Calu3 (cell line): Measurements from ENCODE around the gene PRKAG2. TPM values are rescaled to one million over a fixed set of nuclear protein-coding genes. Genes with fewer than 3 reads are reported as not detected.

ENCODE experiments used
- BruUV-seq: library from RNA; stranded (reverse); fragments of 400-500 nt; replicated peaks from 2 replicates; lab custom pipeline; 2021; lab: Mats Ljungman, UMichigan
- CTCF ChIA-PET: fragments of 300-600 bp; sonication (Branson Sonifier 250); formaldehyde crosslinking; loops from one replicate; lab custom pipeline; 2022; ENCODE audit warnings: antibody characterized with exemption; lab: Charles Lee
- DNase-seq: peaks from one replicate; pipeline ENCODE4 v3.0.0; 2022
- H3K27ac Mint-ChIP-seq: one replicate; pipeline ENCODE4 v1.8.0; 2022; ENCODE audit warnings: mixed read lengths; ENCODE audit not compliant: unreplicated experiment
- H3K27me3 Mint-ChIP-seq: one replicate; pipeline ENCODE4 v1.8.0; 2022; ENCODE audit warnings: mixed read lengths; ENCODE audit not compliant: unreplicated experiment
- H3K36me3 Mint-ChIP-seq: one replicate; pipeline ENCODE4 v1.8.0; 2022; ENCODE audit warnings: mild to moderate bottlenecking, moderate library complexity, mixed read lengths; ENCODE audit not compliant: insufficient read depth, unreplicated experiment
- H3K4me1 Mint-ChIP-seq: one replicate; pipeline ENCODE4 v1.8.0; 2022; ENCODE audit warnings: mild to moderate bottlenecking, low read depth, mixed read lengths; ENCODE audit not compliant: unreplicated experiment
- H3K4me3 Mint-ChIP-seq: one replicate; pipeline ENCODE4 v1.8.0; 2022; ENCODE audit warnings: mild to moderate bottlenecking, low read depth, moderate library complexity, mixed read lengths; ENCODE audit not compliant: unreplicated experiment
- H3K9me3 Mint-ChIP-seq: one replicate; pipeline ENCODE4 v1.8.0; 2022; ENCODE audit warnings: low read depth, mixed read lengths; ENCODE audit not compliant: unreplicated experiment
- intact Hi-C: fragments of 100-400 bp; cut with micrococcal nuclease; formaldehyde crosslinking; loops from one replicate; pipeline ENCODE4 v1.10.0; 2022; ENCODE audit not compliant: unreplicated experiment
- total RNA-seq: library from RNA; stranded (reverse); gene quantifications from 2 replicates; pipeline ENCODE4 v1.2.3, GENCODE V29; 2022
- TF ChIP-seq, protein P1 (sequence below): fragments of 200-600 bp; IDR thresholded peaks from one replicate; pipeline ENCODE4 v1.8.0; 2022; ENCODE audit warnings: antibody characterized with exemption; ENCODE audit not compliant: unreplicated experiment

The PRKAG2 gene
- total RNA-seq, 1 experiment from 2014 or later = 22.4 TPM

DNA sequence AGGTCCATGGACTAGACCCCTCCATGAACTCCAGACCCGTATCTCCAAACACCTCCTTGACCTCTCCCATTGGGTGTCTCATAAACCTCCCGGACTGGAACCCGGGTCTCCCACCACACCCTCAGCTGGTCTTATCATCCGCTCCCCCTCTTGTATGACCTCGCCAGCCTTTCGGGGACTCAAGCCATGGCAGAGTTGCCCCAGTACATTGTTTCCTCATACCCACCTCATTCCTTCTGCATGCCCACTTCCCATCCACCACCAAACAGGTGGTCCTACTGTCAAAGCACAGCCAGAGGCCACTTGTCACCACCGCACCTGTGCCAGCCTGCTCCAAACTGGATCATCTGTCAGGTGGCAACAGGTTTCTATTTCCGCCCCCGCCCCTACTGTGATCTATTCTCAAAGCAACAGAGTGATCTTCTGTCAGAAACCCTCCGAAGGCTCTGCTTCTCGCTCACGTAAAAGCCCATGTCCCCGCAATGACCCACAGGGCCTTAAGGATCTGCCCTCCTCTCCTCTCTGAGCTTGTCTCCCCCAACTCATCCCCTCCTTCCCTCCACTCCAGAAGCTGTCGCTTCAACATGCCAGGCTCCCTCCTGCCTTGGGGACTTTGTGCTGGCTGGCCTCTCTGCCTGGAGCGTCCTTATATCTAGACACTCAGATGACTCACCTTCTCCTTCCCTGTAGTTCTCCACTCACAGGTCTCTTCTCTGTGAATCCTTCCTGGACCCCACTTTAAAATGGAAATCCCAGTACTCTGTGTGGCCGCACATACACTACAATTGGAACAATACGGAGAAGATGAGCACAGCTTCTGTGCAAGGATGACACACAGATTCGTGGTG, 22.8 kb upstream of the PRKAG2 start:
- intact Hi-C loops = no loop called here
- Mint-ChIP-seq H3K4me3 (no peak overlapping the region), H3K27ac (no peak overlapping the region), H3K36me3 (no peaks in the 10 kb centered on the region), H3K27me3 (peaks cover 98% of the 10 kb centered on the region), H3K9me3 (no peaks in the 10 kb centered on the region), H3K4me1 (no peaks in the 10 kb centered on the region)
- CTCF ChIA-PET = no interaction called here
- no TSS peak for BruUV-seq
- TF ChIP-seq, protein P1, sequence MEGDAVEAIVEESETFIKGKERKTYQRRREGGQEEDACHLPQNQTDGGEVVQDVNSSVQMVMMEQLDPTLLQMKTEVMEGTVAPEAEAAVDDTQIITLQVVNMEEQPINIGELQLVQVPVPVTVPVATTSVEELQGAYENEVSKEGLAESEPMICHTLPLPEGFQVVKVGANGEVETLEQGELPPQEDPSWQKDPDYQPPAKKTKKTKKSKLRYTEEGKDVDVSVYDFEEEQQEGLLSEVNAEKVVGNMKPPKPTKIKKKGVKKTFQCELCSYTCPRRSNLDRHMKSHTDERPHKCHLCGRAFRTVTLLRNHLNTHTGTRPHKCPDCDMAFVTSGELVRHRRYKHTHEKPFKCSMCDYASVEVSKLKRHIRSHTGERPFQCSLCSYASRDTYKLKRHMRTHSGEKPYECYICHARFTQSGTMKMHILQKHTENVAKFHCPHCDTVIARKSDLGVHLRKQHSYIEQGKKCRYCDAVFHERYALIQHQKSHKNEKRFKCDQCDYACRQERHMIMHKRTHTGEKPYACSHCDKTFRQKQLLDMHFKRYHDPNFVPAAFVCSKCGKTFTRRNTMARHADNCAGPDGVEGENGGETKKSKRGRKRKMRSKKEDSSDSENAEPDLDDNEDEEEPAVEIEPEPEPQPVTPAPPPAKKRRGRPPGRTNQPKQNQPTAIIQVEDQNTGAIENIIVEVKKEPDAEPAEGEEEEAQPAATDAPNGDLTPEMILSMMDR = no peak
- DNase-seq = no peak

DNA sequence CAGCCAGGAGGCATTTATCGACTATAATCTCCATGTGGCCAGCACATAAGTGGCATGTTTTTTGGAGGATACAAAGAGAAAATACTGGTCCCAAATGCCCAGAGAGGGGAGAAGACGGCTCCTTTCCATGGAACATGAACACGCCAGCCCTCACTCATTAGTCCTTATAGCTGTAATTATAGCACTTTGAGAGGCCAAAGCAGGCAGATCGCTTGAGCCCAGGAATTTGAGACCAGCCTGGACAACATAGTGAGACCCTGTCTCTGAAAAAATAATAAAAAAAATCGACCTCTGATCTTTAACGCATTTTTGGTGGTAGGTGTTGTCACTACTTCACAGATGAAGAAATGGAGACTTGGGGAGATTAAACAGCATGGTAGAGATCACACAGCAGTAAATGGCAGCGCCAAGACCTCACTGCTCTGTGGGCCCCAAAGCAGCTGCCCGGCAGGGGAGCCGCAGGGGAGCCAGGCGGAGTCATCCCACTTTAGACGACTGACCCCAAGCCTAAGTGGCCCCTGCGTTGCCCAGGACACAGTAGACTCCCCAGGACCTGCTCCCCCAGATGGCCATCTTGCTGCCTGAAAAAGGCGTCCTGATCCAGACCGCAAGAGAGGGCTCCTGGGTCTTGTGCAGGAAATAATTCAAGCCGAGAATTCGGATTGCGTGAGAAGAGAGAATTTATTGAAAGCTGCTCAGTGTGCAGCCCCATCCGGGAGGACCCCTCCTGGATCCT, 21.2 kb upstream of the PRKAG2 start:
- H3K4me1 Mint-ChIP-seq = no peaks in the 10 kb centered on the region
- H3K27ac Mint-ChIP-seq = no peak overlapping the region
- no peak overlapping the region for H3K4me3 Mint-ChIP-seq
- H3K36me3 Mint-ChIP-seq = no peaks in the 10 kb centered on the region
- TF ChIP-seq, protein P1 = no peak
- no peaks in the 10 kb centered on the region for H3K9me3 Mint-ChIP-seq
- no peak for DNase-seq
- CTCF ChIA-PET = interaction anchor here (0.6 to 0.8 kb wide), 3 partner anchors 18 to 249 kb away, joined by 3 to 5 read pairs (median 3); no protein-coding TSS in a partner anchor
- intact Hi-C loops = no loop called here
- peaks cover 98% of the 10 kb centered on the region for H3K27me3 Mint-ChIP-seq
- no TSS peak for BruUV-seq

DNA sequence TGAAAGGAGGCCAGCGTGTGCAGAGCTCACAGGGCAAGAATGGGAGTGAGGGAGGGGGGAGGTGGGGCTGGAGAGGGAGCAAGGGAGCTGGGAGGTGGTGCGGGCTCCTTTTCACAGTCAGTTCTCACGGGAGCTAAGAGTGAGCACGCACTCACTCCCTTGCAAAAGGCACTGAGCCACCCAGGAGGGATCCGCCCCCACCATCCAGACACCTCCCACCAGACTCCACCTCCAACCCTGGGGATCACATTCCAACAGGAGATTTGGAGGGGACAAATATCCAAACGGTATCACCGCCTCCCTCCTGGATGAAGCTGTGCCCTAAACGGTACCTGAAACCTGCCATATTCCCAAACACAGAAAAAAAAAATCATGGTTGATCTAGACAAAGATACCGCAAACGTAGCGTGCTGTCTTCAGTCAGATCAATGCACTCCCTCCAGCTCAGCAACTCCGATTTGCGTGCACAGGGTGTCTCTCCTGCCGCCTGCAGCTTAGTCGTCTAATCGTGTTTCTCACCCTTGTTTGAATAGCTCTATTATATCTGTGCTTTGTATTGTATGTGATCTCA, 20.3 kb upstream of the PRKAG2 start:
- BruUV-seq = no TSS peak
- Mint-ChIP-seq H3K27ac (no peak overlapping the region), H3K36me3 (no peaks in the 10 kb centered on the region), H3K4me1 (no peaks in the 10 kb centered on the region), H3K9me3 (no peaks in the 10 kb centered on the region), H3K27me3 (peaks cover 100% of the 10 kb centered on the region), H3K4me3 (no peak overlapping the region)
- intact Hi-C loops = no loop called here
- no peak for DNase-seq
- TF ChIP-seq, protein P1 = no peak
- CTCF ChIA-PET = interaction anchor here (0.6 to 0.8 kb wide), 2 partner anchors 19 to 43 kb away, joined by 3 read pairs; no protein-coding TSS in a partner anchor

GRCh38 chr7:151896486-151896885, 19.6 kb upstream of the PRKAG2 start:
- no peak overlapping the region for H3K27ac Mint-ChIP-seq
- intact Hi-C loops = no loop called here
- no peaks in the 10 kb centered on the region for H3K36me3 Mint-ChIP-seq
- BruUV-seq = no TSS peak
- CTCF ChIA-PET = no interaction called here
- DNase-seq = no peak
- TF ChIP-seq, protein P1 = no peak
- H3K4me3 Mint-ChIP-seq = no peak overlapping the region
- no peaks in the 10 kb centered on the region for H3K4me1 Mint-ChIP-seq
- peaks cover 100% of the 10 kb centered on the region for H3K27me3 Mint-ChIP-seq
- no peaks in the 10 kb centered on the region for H3K9me3 Mint-ChIP-seq
